ENCODE results near the gene LGI1.

LGI1 gene

GRCh38 chr10:93758508-93758885 lies 761 bp downstream of the LGI1 start:
- no peaks in the 10 kb centered on the region for H3K36me3 ChIP-seq (ENCODE audit: control insufficient read depth, insufficient read depth, low read length)
- H3K9ac ChIP-seq (ENCODE audit: low read length), result no peak overlapping the region
- H3K27me3 ChIP-seq (ENCODE audit: control insufficient read depth, insufficient read depth, low read length), result peaks cover 13% of the 10 kb centered on the region
- no peaks in the 10 kb centered on the region for H3K9me3 ChIP-seq (ENCODE audit: control insufficient read depth, low read length)
- H3K4me3 ChIP-seq (ENCODE audit: low read length), result no peak overlapping the region
- H3K4me1 ChIP-seq (ENCODE audit: control insufficient read depth, insufficient read depth, low read length), result no peaks in the 10 kb centered on the region

DNA sequence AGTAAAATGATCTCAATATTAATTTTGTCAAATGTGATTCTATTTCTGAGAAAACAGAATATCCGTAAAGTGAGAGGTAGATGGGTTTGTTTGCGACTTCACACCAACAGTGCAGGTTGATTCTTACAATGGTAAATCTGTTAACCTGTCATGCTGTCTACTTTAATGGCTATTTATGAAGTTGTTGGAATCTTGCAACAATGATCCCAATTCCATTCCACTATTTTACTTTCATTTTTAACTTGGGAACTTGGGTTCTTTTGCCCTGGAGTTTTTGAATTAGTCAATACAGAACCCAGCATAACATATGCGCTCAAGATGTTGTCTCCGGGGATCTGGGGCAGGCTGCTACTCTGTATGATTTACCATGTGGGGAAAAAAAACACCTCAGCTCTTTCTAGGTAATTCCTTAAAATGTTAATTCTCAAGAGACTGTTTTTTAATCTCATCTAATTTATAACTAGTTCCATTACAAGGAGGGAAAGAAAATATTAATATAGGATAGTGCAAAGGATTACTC lies 1.2 kb downstream of the LGI1 start:
- H3K4me3 ChIP-seq (ENCODE audit: low read length), result no peak overlapping the region
- peaks cover 13% of the 10 kb centered on the region for H3K27me3 ChIP-seq (ENCODE audit: control insufficient read depth, insufficient read depth, low read length)
- H3K4me1 ChIP-seq (ENCODE audit: control insufficient read depth, insufficient read depth, low read length), result no peaks in the 10 kb centered on the region
- no peaks in the 10 kb centered on the region for H3K36me3 ChIP-seq (ENCODE audit: control insufficient read depth, insufficient read depth, low read length)
- no peaks in the 10 kb centered on the region for H3K9me3 ChIP-seq (ENCODE audit: control insufficient read depth, low read length)
- H3K9ac ChIP-seq (ENCODE audit: low read length), result no peak overlapping the region

GRCh38 chr10:93760490-93760889 lies 2.8 kb downstream of the LGI1 start:
- no peaks in the 10 kb centered on the region for H3K4me1 ChIP-seq (ENCODE audit: control insufficient read depth, insufficient read depth, low read length)
- H3K36me3 ChIP-seq (ENCODE audit: control insufficient read depth, insufficient read depth, low read length), result no peaks in the 10 kb centered on the region
- H3K9ac ChIP-seq (ENCODE audit: low read length), result no peak overlapping the region
- no peaks in the 10 kb centered on the region for H3K9me3 ChIP-seq (ENCODE audit: control insufficient read depth, low read length)
- H3K27me3 ChIP-seq (ENCODE audit: control insufficient read depth, insufficient read depth, low read length), result peaks cover 13% of the 10 kb centered on the region
- no peak overlapping the region for H3K4me3 ChIP-seq (ENCODE audit: low read length)

DNA sequence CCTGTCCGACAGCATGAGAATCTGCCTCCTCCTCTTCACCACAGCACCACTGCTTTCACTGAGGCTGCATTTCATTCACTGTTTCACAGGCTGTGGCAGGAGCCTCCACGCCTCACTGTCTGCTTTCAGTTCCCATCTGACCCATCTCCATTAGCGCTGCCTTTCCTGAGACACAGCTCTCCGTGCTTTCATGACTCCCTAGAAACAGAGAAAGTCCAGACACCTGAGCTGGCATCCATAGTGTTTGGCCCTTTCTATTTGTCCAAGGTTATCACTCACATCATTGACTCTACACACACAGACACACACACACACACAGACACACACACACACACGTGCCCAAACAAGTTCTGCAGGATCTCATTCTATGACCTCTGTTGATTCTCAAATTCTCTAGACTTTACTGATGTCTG lies 5.2 kb downstream of the LGI1 start:
- H3K36me3 ChIP-seq (ENCODE audit: control insufficient read depth, insufficient read depth, low read length), result no peaks in the 10 kb centered on the region
- no peak overlapping the region for H3K4me3 ChIP-seq (ENCODE audit: low read length)
- no peaks in the 10 kb centered on the region for H3K4me1 ChIP-seq (ENCODE audit: control insufficient read depth, insufficient read depth, low read length)
- no peak overlapping the region for H3K9ac ChIP-seq (ENCODE audit: low read length)
- peaks cover 10% of the 10 kb centered on the region for H3K27me3 ChIP-seq (ENCODE audit: control insufficient read depth, insufficient read depth, low read length)
- no peaks in the 10 kb centered on the region for H3K9me3 ChIP-seq (ENCODE audit: control insufficient read depth, low read length)

DNA sequence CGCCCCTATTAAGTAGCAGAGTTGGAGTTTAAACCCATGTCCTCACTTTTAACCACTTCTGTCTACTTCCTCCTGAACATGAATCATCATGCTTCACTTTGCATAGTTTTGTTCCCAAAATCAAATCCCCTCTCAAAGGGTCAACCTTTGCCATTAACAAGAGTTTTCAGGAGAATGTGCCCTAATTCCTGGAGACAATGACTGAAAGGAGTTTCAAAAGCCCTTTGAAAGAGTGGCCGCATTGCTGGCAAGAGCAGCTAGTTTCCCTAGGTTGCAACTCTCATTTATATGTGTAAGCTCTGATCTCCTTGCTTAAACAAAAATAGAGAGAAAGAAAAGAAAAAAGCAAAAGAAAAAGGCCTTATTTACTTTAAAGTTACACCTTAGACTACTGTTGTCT lies 9.2 kb downstream of the LGI1 start:
- Histone ChIP-seq H3K9ac (ENCODE audit: low read length) (no peak overlapping the region), H3K27me3 (ENCODE audit: control insufficient read depth, insufficient read depth, low read length) (no peaks in the 10 kb centered on the region), H3K4me3 (ENCODE audit: low read length) (no peak overlapping the region), H3K36me3 (ENCODE audit: control insufficient read depth, insufficient read depth, low read length) (no peaks in the 10 kb centered on the region), H3K4me1 (ENCODE audit: control insufficient read depth, insufficient read depth, low read length) (no peaks in the 10 kb centered on the region), H3K9me3 (ENCODE audit: control insufficient read depth, low read length) (no peaks in the 10 kb centered on the region)

DNA sequence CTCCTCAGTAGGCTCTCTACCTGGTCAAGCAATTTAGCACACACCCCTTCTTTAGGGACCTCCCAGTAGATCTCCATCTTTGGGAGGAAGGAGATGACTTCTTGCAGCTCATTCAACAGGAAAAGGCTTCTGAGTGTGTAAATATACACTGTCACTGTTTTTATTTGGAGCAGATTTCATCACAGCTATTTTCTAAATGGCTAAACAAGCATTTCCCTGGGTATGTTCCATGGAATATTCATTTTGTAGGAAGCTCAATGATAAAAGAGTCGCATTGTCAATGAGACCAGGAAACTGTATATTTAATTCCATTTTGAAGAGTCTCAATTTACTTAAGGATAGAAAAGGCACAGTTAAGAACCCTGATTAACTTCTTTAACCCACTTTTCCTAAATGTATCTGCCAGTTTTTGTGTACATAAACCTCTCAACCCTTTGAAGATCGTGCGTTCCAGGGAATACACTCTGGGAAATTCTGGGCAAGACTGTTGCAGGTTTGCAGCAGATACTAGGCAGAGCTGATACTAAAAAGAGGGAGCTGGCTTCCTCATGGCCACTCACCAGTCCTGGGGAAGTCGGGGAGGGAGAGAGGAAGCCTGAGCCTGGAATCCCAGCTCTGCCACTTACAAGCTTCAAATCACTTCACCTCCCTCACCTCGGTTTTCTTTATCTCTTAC lies 10.1 kb downstream of the LGI1 start:
- no peak overlapping the region for H3K4me3 ChIP-seq (ENCODE audit: low read length)
- no peaks in the 10 kb centered on the region for H3K4me1 ChIP-seq (ENCODE audit: control insufficient read depth, insufficient read depth, low read length)
- no peak overlapping the region for H3K9ac ChIP-seq (ENCODE audit: low read length)
- H3K9me3 ChIP-seq (ENCODE audit: control insufficient read depth, low read length), result no peaks in the 10 kb centered on the region
- H3K27me3 ChIP-seq (ENCODE audit: control insufficient read depth, insufficient read depth, low read length), result no peaks in the 10 kb centered on the region
- no peaks in the 10 kb centered on the region for H3K36me3 ChIP-seq (ENCODE audit: control insufficient read depth, insufficient read depth, low read length)

- no peaks in the 10 kb centered on the region for H3K4me1 ChIP-seq (ENCODE audit: control insufficient read depth, insufficient read depth, low read length)
Measured at GRCh38 chr10:93768892-93769291, 11.2 kb downstream of the LGI1 start.

GRCh38 chr10:93771354-93771753 lies 13.6 kb downstream of the LGI1 start:
- Histone ChIP-seq H3K9ac (ENCODE audit: low read length) (no peak overlapping the region), H3K36me3 (ENCODE audit: control insufficient read depth, insufficient read depth, low read length) (no peaks in the 10 kb centered on the region), H3K9me3 (ENCODE audit: control insufficient read depth, low read length) (no peaks in the 10 kb centered on the region), H3K4me1 (ENCODE audit: control insufficient read depth, insufficient read depth, low read length) (no peaks in the 10 kb centered on the region), H3K27me3 (ENCODE audit: control insufficient read depth, insufficient read depth, low read length) (peaks cover 4% of the 10 kb centered on the region), H3K4me3 (ENCODE audit: low read length) (no peak overlapping the region)

More at GRCh38 chr10:93768892-93769291, 11.2 kb downstream of the LGI1 start:
- no peaks in the 10 kb centered on the region for H3K36me3 ChIP-seq (ENCODE audit: control insufficient read depth, insufficient read depth, low read length)
- H3K9me3 ChIP-seq (ENCODE audit: control insufficient read depth, low read length), result no peaks in the 10 kb centered on the region
- H3K9ac ChIP-seq (ENCODE audit: low read length), result no peak overlapping the region
- H3K4me3 ChIP-seq (ENCODE audit: low read length), result no peak overlapping the region
- H3K27me3 ChIP-seq (ENCODE audit: control insufficient read depth, insufficient read depth, low read length), result no peaks in the 10 kb centered on the region

DNA sequence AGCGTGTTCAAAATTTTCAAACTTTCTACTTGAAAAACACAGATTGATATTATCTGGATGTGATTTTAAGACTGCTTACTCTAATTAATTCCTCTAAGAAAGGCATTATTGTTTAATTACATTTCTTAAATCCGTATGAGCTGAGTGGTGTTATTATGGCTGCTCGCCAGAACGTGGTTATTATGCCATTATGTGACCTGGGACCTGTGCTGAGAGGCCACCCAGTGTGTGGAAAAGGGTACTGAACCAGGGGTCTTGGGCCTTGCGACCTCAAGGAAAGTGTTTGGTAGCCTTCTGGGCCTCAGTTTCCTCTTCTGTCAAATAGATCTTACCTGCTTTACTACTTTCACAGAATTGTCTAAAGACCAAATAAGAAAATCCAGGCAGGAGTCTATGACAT lies 15.4 kb downstream of the LGI1 start:
- no peaks in the 10 kb centered on the region for H3K4me1 ChIP-seq (ENCODE audit: control insufficient read depth, insufficient read depth, low read length)
- H3K9ac ChIP-seq (ENCODE audit: low read length), result no peak overlapping the region
- H3K36me3 ChIP-seq (ENCODE audit: control insufficient read depth, insufficient read depth, low read length), result no peaks in the 10 kb centered on the region
- H3K4me3 ChIP-seq (ENCODE audit: low read length), result no peak overlapping the region
- H3K27me3 ChIP-seq (ENCODE audit: control insufficient read depth, insufficient read depth, low read length), result peaks cover 4% of the 10 kb centered on the region
- H3K9me3 ChIP-seq (ENCODE audit: control insufficient read depth, low read length), result no peaks in the 10 kb centered on the region

DNA sequence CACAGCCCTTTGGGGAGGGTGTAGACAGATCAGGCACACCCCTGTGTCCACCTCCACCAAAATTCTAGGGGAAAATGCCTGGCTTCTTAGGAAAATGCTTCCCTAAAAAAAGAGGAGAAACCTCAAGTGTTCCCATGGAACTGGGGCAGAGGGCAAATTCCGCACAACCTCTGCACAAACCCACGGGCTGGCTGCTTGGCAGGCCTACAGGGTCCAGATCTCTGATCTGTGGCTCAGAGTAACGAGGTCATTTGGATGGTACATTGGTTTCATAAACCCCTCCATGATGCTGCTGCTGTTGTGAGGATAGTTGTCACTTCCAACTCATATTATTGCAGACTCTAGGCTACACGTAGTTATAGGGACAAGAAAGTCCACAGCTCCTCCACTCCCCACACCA lies 16.0 kb downstream of the LGI1 start:
- no peak overlapping the region for H3K9ac ChIP-seq (ENCODE audit: low read length)
- peaks cover 4% of the 10 kb centered on the region for H3K27me3 ChIP-seq (ENCODE audit: control insufficient read depth, insufficient read depth, low read length)
- H3K4me3 ChIP-seq (ENCODE audit: low read length), result no peak overlapping the region
- no peaks in the 10 kb centered on the region for H3K36me3 ChIP-seq (ENCODE audit: control insufficient read depth, insufficient read depth, low read length)
- no peaks in the 10 kb centered on the region for H3K9me3 ChIP-seq (ENCODE audit: control insufficient read depth, low read length)
- H3K4me1 ChIP-seq (ENCODE audit: control insufficient read depth, insufficient read depth, low read length), result no peaks in the 10 kb centered on the region

- no peak overlapping the region for H3K4me3 ChIP-seq (ENCODE audit: low read length)
- no peak overlapping the region for H3K9ac ChIP-seq (ENCODE audit: low read length)
- no peaks in the 10 kb centered on the region for H3K4me1 ChIP-seq (ENCODE audit: control insufficient read depth, insufficient read depth, low read length)
- H3K27me3 ChIP-seq (ENCODE audit: control insufficient read depth, insufficient read depth, low read length), result peaks cover 4% of the 10 kb centered on the region
- H3K9me3 ChIP-seq (ENCODE audit: control insufficient read depth, low read length), result no peaks in the 10 kb centered on the region
- no peaks in the 10 kb centered on the region for H3K36me3 ChIP-seq (ENCODE audit: control insufficient read depth, insufficient read depth, low read length)
Measured at GRCh38 chr10:93775356-93775755, 17.6 kb downstream of the LGI1 start.

DNA sequence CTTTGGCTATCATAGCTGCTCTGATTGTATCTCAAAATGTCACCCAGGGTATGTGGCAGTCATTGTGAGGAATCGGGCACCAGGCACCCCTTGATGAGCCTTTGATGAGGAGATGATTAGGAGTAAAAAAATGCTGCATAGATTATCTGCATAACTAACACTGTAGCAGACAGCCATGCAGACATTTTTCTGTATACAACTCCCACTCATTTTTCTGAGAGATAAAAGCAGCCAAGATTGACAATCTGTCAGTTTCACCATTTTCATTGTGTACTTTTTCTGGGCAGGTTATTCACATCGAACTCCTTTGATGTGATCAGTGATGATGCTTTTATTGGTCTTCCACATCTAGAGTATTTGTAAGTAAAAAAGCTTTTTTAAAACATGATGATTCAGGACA lies 19.4 kb downstream of the LGI1 start:
- Histone ChIP-seq H3K9me3 (ENCODE audit: control insufficient read depth, low read length) (no peaks in the 10 kb centered on the region), H3K27me3 (ENCODE audit: control insufficient read depth, insufficient read depth, low read length) (peaks cover 4% of the 10 kb centered on the region), H3K36me3 (ENCODE audit: control insufficient read depth, insufficient read depth, low read length) (no peaks in the 10 kb centered on the region), H3K4me3 (ENCODE audit: low read length) (no peak overlapping the region), H3K4me1 (ENCODE audit: control insufficient read depth, insufficient read depth, low read length) (no peaks in the 10 kb centered on the region), H3K9ac (ENCODE audit: low read length) (no peak overlapping the region)

DNA sequence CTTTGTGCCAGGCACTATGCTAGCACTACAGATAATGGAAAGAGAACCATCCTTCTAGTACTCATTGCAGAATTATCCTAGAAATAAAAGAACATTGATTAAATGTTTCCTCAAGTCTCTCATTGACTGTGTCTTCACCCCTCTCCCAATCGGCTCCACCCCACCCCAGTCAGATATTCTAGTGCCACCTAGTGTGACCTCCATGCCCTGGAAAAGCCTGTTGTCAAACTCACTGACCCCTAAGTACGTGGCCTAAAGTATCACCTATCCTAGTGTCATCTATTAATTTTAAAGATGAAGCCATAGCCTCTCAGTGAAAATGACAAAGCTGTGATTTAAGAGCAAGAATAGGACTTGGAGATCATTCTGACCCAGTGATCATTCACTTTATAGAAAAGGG lies 26.3 kb downstream of the LGI1 start:
- Histone ChIP-seq H3K27me3 (ENCODE audit: control insufficient read depth, insufficient read depth, low read length) (peaks cover 3% of the 10 kb centered on the region), H3K36me3 (ENCODE audit: control insufficient read depth, insufficient read depth, low read length) (no peaks in the 10 kb centered on the region), H3K4me3 (ENCODE audit: low read length) (no peak overlapping the region), H3K9me3 (ENCODE audit: control insufficient read depth, low read length) (no peaks in the 10 kb centered on the region), H3K4me1 (ENCODE audit: control insufficient read depth, insufficient read depth, low read length) (no peaks in the 10 kb centered on the region), H3K9ac (ENCODE audit: low read length) (no peak overlapping the region)

All from mucosa of stomach (tissue), 1 donor.